ENCODE measurements around the gene IGF2R. TPM values are rescaled to one million over a fixed set of nuclear protein-coding genes. Genes with fewer than 3 reads are reported as not detected.
"Not testable (repeated sequence)": the region's sequence is repeated elsewhere in the genome, so short reads cannot be mapped to it uniquely, and the experiment has no call there.

IGF2R gene
- total RNA-seq, 1 experiment from 2014 or later = 92.2 TPM

- H3K27me3 ChIP-seq (replicated peaks; ENCODE audit: control insufficient read depth, insufficient read depth, low read length) = no peaks in the 10 kb centered on the region
- POLR2A ChIA-PET = no interaction called here
- CTCF ChIA-PET = no interaction called here
- no peak overlapping the region for H3K27ac Mint-ChIP-seq (ENCODE audit: unreplicated experiment)
- no peak for TF ChIP-seq CTCF (IDR thresholded peaks at IDR 0.05; ENCODE audit: insufficient read depth in 1 of 2, low read depth in 1 of 2, low read length in 1 of 2, severe bottlenecking in 1 of 2, unreplicated experiment in 1 of 2)
- intact Hi-C loops (cut with micrococcal nuclease; ENCODE audit: unreplicated experiment) = no loop called here
- H3K4me1 Mint-ChIP-seq (ENCODE audit: low read depth, unreplicated experiment) = no peaks in the 10 kb centered on the region
- H3K9me3 ChIP-seq = peaks cover 7% of the 10 kb centered on the region; the same call in 1 of the 2 replicates
- no peak for DNase-seq
- no peaks in the 10 kb centered on the region for H3K4me1 ChIP-seq
- BruUV-seq (replicated peaks) = no TSS peak
- H3K9me3 Mint-ChIP-seq (ENCODE audit: unreplicated experiment) = no peaks in the 10 kb centered on the region
- 0 out of 2 replicates have a peak, but pooled peaks cover 1% of the 10 kb centered on the region for H3K36me3 ChIP-seq (ENCODE audit: control insufficient read depth, insufficient read depth, low read length)
- H3K36me3 Mint-ChIP-seq (ENCODE audit: insufficient read depth, unreplicated experiment) = peaks cover 37% of the 10 kb centered on the region
- H3K4me3 ChIP-seq (ENCODE audit: low read depth, low read length) = no peak overlapping the region
- H3K27me3 Mint-ChIP-seq (ENCODE audit: insufficient read depth, unreplicated experiment) = no peaks in the 10 kb centered on the region
- H3K4me3 Mint-ChIP-seq (ENCODE audit: unreplicated experiment) = no peak overlapping the region
Measured at GRCh38 chr6:160112628-160113299, 143.9 kb downstream of the IGF2R start.

GRCh38 chr6:160114536-160114935 is 145.7 kb downstream of the IGF2R start:
- CTCF ChIA-PET; H3K4me3 ChIP-seq (ENCODE audit: low read depth, low read length); BruUV-seq (replicated peaks); H3K27me3 Mint-ChIP-seq (ENCODE audit: insufficient read depth, unreplicated experiment); intact Hi-C loops (cut with micrococcal nuclease; ENCODE audit: unreplicated experiment); H3K36me3 ChIP-seq (ENCODE audit: control insufficient read depth, insufficient read depth, low read length); H3K4me1 Mint-ChIP-seq (ENCODE audit: low read depth, unreplicated experiment); DNase-seq; H3K4me1 ChIP-seq; H3K27me3 ChIP-seq (replicated peaks; ENCODE audit: control insufficient read depth, insufficient read depth, low read length); POLR2A ChIA-PET; H3K9me3 ChIP-seq; H3K4me3 Mint-ChIP-seq (ENCODE audit: unreplicated experiment); H3K27ac Mint-ChIP-seq (ENCODE audit: unreplicated experiment); H3K9me3 Mint-ChIP-seq (ENCODE audit: unreplicated experiment): not testable (repeated sequence)
- H3K36me3 Mint-ChIP-seq (ENCODE audit: insufficient read depth, unreplicated experiment) = peaks cover 29% of the 10 kb centered on the region

GRCh38 chr6:160115421-160115820 is 146.5 kb downstream of the IGF2R start:
- H3K4me3 Mint-ChIP-seq (ENCODE audit: unreplicated experiment) = no peak overlapping the region
- no peaks in the 10 kb centered on the region for H3K9me3 Mint-ChIP-seq (ENCODE audit: unreplicated experiment)
- DNase-seq = no peak
- Histone ChIP-seq H3K9me3 (peaks cover 7% of the 10 kb centered on the region; the same call in 1 of the 2 replicates), H3K27me3 (replicated peaks; ENCODE audit: control insufficient read depth, insufficient read depth, low read length) (no peaks in the 10 kb centered on the region), H3K4me3 (ENCODE audit: low read depth, low read length) (no peak overlapping the region), H3K36me3 (ENCODE audit: control insufficient read depth, insufficient read depth, low read length) (no peaks in the 10 kb centered on the region), H3K4me1 (no peaks in the 10 kb centered on the region)
- H3K36me3 Mint-ChIP-seq (ENCODE audit: insufficient read depth, unreplicated experiment) = peaks cover 31% of the 10 kb centered on the region
- CTCF ChIA-PET = no interaction called here
- no peak for TF ChIP-seq CTCF (IDR thresholded peaks at IDR 0.05; ENCODE audit: insufficient read depth in 1 of 2, low read depth in 1 of 2, low read length in 1 of 2, severe bottlenecking in 1 of 2, unreplicated experiment in 1 of 2)
- H3K4me1 Mint-ChIP-seq (ENCODE audit: low read depth, unreplicated experiment) = no peaks in the 10 kb centered on the region
- H3K27me3 Mint-ChIP-seq (ENCODE audit: insufficient read depth, unreplicated experiment) = no peaks in the 10 kb centered on the region
- no peak overlapping the region for H3K27ac Mint-ChIP-seq (ENCODE audit: unreplicated experiment)
- no TSS peak for BruUV-seq (replicated peaks)
- intact Hi-C loops (cut with micrococcal nuclease; ENCODE audit: unreplicated experiment) = no loop called here
- POLR2A ChIA-PET = no interaction called here
